Activated CD8-positive, alpha-beta T cell treated with anti-CD3 and anti-CD28 coated beads for 36 hours (primary cell): ENCODE measurements around the gene SETDB1. TPM values are rescaled to one million over a fixed set of nuclear protein-coding genes. Genes with fewer than 3 reads are reported as not detected.
"Not testable (repeated sequence)": the region's sequence is repeated elsewhere in the genome, so short reads cannot be mapped to it uniquely, and the experiment has no call there.

Experiments
- ATAC-seq: fragments of 200-7000 bp; cut with Tn5 transposase; one replicate; pipeline ENCODE4 v1.10.0; 2021; ENCODE audit warnings: mild to moderate bottlenecking, moderate library complexity
- CTCF ChIA-PET: fragments of 350-600 bp; sonication (Branson Sonifier 250); formaldehyde crosslinking; loops from one replicate; lab custom pipeline; 2021; ENCODE audit warnings: antibody characterized with exemption; lab: Charles Lee
- POLR2A ChIA-PET: fragments of 350-600 bp; sonication (Branson Sonifier 250); formaldehyde crosslinking; loops from one replicate; lab custom pipeline; 2021; ENCODE audit warnings: antibody characterized with exemption; lab: Charles Lee
- DNase-seq: peaks from one replicate; pipeline ENCODE4 v3.0.0-alpha.2; 2020
- H3K27ac Mint-ChIP-seq: one replicate; pipeline ENCODE4 v1.8.0; 2021; ENCODE audit warnings: mild to moderate bottlenecking, mixed read lengths
- H3K27me3 Mint-ChIP-seq: one replicate; pipeline ENCODE4 v1.8.0; 2021; ENCODE audit warnings: mixed read lengths
- H3K36me3 Mint-ChIP-seq: one replicate; pipeline ENCODE4 v1.8.0; 2021; ENCODE audit warnings: low read depth, mixed read lengths
- H3K4me1 Mint-ChIP-seq: one replicate; pipeline ENCODE4 v1.8.0; 2021; ENCODE audit warnings: low read depth, mixed read lengths
- H3K4me3 Mint-ChIP-seq: one replicate; pipeline ENCODE4 v1.8.0; 2021; ENCODE audit warnings: mild to moderate bottlenecking, moderate library complexity, mixed read lengths
- H3K9me3 Mint-ChIP-seq: one replicate; pipeline ENCODE4 v1.8.0; 2021; ENCODE audit warnings: mixed read lengths
- CTCF ChIP-seq: fragments of 200-600 bp; IDR thresholded peaks from one replicate; pipeline ENCODE4 v1.8.0; 2022; ENCODE audit warnings: antibody characterized with exemption, mild to moderate bottlenecking
- intact Hi-C: fragments of 100-400 bp; cut with micrococcal nuclease; formaldehyde crosslinking; loops from one replicate; pipeline ENCODE4 v1.10.0; 2022
- total RNA-seq, 2 experiments: library from RNA; stranded (reverse); gene quantifications; one replicate each; pipeline ENCODE4 v1.2.3, GENCODE V29; 2021

SETDB1 gene
- total RNA-seq, 2 experiments from 2014 or later = 45.1 to 52.3 TPM

DNA sequence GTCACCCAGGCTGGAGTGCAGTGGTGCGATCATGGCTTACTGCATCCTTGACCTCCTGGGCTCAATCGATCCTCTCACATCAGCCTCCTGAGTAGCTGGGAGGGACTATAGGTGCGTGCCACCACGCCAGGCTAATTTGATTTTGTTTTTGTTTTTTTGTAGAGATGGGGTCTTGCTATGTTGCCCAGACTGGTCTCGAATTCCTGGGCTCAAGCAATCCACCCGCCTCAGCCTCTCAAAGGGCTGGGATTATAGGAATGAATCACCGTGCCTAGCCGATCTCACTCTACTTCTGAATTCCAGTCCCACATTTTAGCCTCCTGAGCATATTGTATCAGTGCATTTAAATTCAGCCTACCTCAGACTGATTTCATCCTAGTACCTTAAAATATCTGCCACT lies 37.4 kb upstream of the SETDB1 start:
- Mint-ChIP-seq H3K4me3 (no peak overlapping the region), H3K9me3 (no peaks in the 10 kb centered on the region), H3K4me1 (peaks cover 32% of the 10 kb centered on the region), H3K36me3 (no peaks in the 10 kb centered on the region), H3K27me3 (no peaks in the 10 kb centered on the region), H3K27ac (peak overlapping the region; percentile 11)
- no peak for ATAC-seq
- POLR2A ChIA-PET = interaction anchor here (1.3 kb wide), 1 partner anchor 33 kb away, joined by 3 read pairs; no protein-coding TSS in a partner anchor
- intact Hi-C loops = no loop called here
- CTCF ChIA-PET = interaction anchor here (0.8 kb wide), 1 partner anchor 34 kb away, joined by 5 read pairs; no protein-coding TSS in a partner anchor
- no peak for TF ChIP-seq CTCF
- no peak for DNase-seq

DNA sequence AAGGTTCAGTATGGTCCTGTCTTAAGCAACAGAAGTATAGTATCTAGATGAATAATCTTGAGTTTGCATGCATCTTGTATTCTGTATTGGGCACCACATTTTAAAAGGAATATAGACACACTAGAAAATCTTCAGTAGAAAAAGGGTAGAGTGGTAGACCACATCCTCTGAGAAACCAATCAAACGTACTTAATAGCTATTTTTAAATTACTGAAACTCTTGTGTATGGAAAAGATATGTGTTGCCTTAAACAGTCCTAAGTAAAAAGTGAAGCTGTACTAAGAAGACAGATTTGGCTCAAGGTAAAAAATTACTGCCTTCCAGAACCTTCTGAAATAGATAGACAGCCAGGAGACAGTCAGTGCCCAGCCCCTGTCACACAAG lies 36.1 kb upstream of the SETDB1 start:
- ChIA-PET CTCF (interaction anchor here (0.9 to 2.5 kb wide), 4 partner anchors 15 to 37 kb away, joined by 3 to 10 read pairs (median 4); no protein-coding TSS in a partner anchor), POLR2A (interaction anchor here (0.7 to 1.5 kb wide), 5 partner anchors 13 to 322 kb away, joined by 3 read pairs; partner anchors contain the start of genes ARNT and VPS72)
- Mint-ChIP-seq H3K36me3 (no peaks in the 10 kb centered on the region), H3K27me3 (no peaks in the 10 kb centered on the region), H3K27ac (peak overlapping the region; percentile 80), H3K9me3 (no peaks in the 10 kb centered on the region), H3K4me1 (peaks cover 31% of the 10 kb centered on the region), H3K4me3 (peak overlapping the region; percentile 41)
- ATAC-seq (peak; percentile 89), DNase-seq (no peak)
- intact Hi-C loops = loop anchor here (1.0 kb wide), 1 partner anchor 32 kb away; no protein-coding TSS in a partner anchor
- TF ChIP-seq CTCF = no peak

DNA sequence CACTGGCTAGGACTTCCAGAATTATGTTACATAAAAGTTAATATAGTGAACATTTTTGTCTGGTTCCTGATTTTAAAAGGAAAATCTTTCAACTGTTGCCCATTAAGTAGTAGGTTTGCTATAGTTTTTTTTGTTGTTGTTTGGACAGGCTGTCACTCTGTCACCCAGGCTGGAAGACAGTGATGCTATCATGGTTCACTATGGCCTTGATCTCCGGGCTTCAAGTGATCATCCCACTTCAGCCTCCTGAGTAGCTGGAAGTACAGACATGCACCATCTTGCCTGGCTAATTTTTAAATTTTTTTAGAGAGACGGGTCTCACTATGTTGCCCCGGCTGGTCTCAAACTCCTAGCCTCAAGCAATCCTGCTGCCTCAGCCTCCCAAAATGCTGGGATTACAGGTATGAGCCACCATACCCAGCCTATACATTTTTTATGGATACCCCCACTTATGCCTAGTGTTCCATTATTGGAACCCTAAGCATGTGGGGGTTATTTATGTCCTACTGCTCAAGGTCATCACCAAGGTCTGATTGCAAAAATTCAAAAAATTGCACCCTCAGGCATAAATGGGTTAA lies 32.7 kb upstream of the SETDB1 start:
- H3K27me3 Mint-ChIP-seq = peaks cover 2% of the 10 kb centered on the region
- no peak overlapping the region for H3K27ac Mint-ChIP-seq
- no peak for TF ChIP-seq CTCF
- ChIA-PET CTCF (interaction anchor here (0.9 to 1.2 kb wide), 3 partner anchors 24 to 39 kb away, joined by 3 to 5 read pairs (median 3); no protein-coding TSS in a partner anchor), POLR2A (no interaction called here)
- no peak for DNase-seq
- ATAC-seq = no peak
- H3K4me1 Mint-ChIP-seq = peaks cover 31% of the 10 kb centered on the region
- H3K36me3 Mint-ChIP-seq = no peaks in the 10 kb centered on the region
- H3K4me3 Mint-ChIP-seq = no peak overlapping the region
- no peaks in the 10 kb centered on the region for H3K9me3 Mint-ChIP-seq
- intact Hi-C loops = no loop called here

DNA sequence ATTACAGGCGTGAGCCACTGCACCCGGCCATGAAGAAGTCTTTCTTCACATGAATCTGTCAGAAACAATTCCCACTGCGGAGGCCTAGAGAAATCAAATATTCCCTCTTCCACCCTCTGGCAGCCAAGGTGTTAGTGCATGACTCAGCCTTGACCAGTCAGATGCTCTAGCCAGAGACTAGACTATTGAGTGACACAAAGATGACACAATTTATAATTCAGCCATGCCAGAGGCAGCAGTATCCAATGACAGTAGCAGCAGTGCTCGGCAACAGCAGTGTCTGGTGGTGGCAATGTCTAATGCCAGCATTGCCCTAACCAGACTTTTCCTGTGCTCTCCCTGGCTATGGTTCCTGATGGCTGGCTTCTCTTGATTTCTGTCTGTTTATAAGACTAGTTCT lies 30.5 kb upstream of the SETDB1 start:
- Mint-ChIP-seq H3K27me3 (peaks cover 2% of the 10 kb centered on the region), H3K27ac (no peak overlapping the region), H3K4me3 (no peak overlapping the region), H3K4me1 (peaks cover 15% of the 10 kb centered on the region), H3K36me3 (no peaks in the 10 kb centered on the region), H3K9me3 (no peaks in the 10 kb centered on the region)
- no peak for TF ChIP-seq CTCF
- no peak for DNase-seq
- POLR2A ChIA-PET = interaction anchor here (0.6 kb wide), 1 partner anchor 21 kb away, joined by 3 read pairs; no protein-coding TSS in a partner anchor
- intact Hi-C loops = no loop called here
- no peak for ATAC-seq
- CTCF ChIA-PET = interaction anchor here (2.1 kb wide), 1 partner anchor 27 kb away, joined by 6 read pairs; no protein-coding TSS in a partner anchor

GRCh38 chr1:150899795-150900194 lies 26.4 kb upstream of the SETDB1 start:
- ChIA-PET CTCF (interaction anchor here (1.0 kb wide), 1 partner anchor 8 kb away, joined by 3 read pairs; no protein-coding TSS in a partner anchor), POLR2A (interaction anchor here (0.6 kb wide), 1 partner anchor 32 kb away, joined by 3 read pairs; no protein-coding TSS in a partner anchor)
- H3K4me1 Mint-ChIP-seq, H3K36me3 Mint-ChIP-seq, H3K27ac Mint-ChIP-seq, ATAC-seq, DNase-seq, H3K9me3 Mint-ChIP-seq, H3K27me3 Mint-ChIP-seq, H3K4me3 Mint-ChIP-seq, intact Hi-C loops: not testable (repeated sequence)
